Osteocyte (in vitro differentiated cells): ENCODE measurements around the gene HLA-DMA. TPM values are rescaled to one million over a fixed set of nuclear protein-coding genes. Genes with fewer than 3 reads are reported as not detected.

Source experiments
- DNase-seq: peaks from one replicate; pipeline ENCODE4 v3.0.0; 2021; ENCODE audit warnings: mixed read lengths; ENCODE audit not compliant: unreplicated experiment; ENCODE audit errors: extremely low spot score
- H3K27ac Mint-ChIP-seq: one replicate; pipeline ENCODE4 v1.8.0; 2021; ENCODE audit warnings: mild to moderate bottlenecking, mixed read lengths; ENCODE audit not compliant: unreplicated experiment
- H3K27me3 Mint-ChIP-seq: one replicate; pipeline ENCODE4 v1.8.0; 2021; ENCODE audit warnings: mixed read lengths; ENCODE audit not compliant: unreplicated experiment
- H3K36me3 Mint-ChIP-seq: one replicate; pipeline ENCODE4 v1.8.0; 2021; ENCODE audit warnings: mixed read lengths; ENCODE audit not compliant: unreplicated experiment
- H3K4me1 Mint-ChIP-seq: one replicate; pipeline ENCODE4 v1.8.0; 2021; ENCODE audit warnings: mixed read lengths; ENCODE audit not compliant: unreplicated experiment
- H3K4me3 Mint-ChIP-seq: one replicate; pipeline ENCODE4 v1.8.0; 2021; ENCODE audit warnings: mild to moderate bottlenecking, moderate library complexity, mixed read lengths; ENCODE audit not compliant: unreplicated experiment
- H3K9me3 Mint-ChIP-seq: one replicate; pipeline ENCODE4 v1.8.0; 2021; ENCODE audit warnings: mixed read lengths; ENCODE audit not compliant: unreplicated experiment
- long read RNA-seq: library from polyadenylated mRNA; unstranded; transcript quantifications from one replicate; pipeline ENCODE4 v2.0.0, GENCODE V29; 2021
- total RNA-seq: library from RNA; stranded (reverse); gene quantifications from 2 replicates; pipeline ENCODE4 v1.2.1, GENCODE V29; 2021
- TF ChIP-seq, protein P1 (sequence below): fragments of 200-600 bp; sonication (generic); IDR thresholded peaks from 2 replicates; pipeline ENCODE4 v1.5.0; 2021; ENCODE audit warnings: antibody characterized with exemption, mild to moderate bottlenecking, moderate library complexity

The HLA-DMA gene
- 1.3 and 3.0 TPM in 2 replicates for total RNA-seq
- long read RNA-seq = 0 reads

DNA sequence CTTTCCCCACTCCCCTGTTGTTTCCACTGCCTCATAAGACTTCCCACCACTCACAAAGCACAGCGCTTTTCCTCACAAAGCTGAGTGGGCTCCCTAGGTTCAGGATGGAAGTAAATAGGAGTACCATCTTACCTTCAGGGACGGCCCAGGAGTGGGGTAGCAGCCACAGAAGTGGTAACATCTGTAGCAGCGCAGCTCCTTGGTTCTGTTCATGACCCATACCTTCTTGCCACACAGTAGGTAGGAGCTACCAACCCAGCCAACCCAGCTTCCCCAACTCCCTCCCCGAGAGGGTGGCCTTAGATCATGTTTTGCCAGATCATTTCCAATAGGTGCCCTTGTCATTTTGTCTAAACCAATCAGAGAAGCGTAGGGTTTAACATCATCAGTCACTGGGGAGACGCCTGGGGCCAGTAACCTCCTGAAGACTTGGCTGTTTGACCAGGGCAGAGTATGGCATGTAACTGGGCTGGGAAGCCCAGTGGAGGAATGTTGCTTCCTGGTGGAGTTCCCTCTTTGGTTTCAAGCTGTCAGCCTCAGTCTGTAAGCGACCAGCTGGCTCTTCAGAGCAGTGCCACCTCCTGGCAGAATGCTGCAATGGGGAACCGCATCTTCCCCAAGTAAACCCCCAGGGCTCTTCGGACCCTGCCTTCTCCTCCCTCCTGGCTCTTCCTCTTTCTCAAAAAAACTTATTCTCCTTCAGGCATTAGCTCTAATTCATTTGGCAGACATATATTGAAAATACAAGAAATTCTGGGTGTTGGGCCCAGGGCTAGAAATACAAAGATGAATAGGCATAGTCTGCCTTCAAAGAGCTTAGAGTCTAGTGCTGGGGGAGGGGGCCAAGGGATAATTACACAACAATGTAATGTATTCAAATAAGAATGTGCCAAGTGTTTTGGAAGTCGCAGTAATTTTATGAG is at the start of gene HLA-DMA:
TSS of gene HLA-DMA (minus strand) at position 281 of the 923 bp plus-strand sequence. CDS start at position 220, 61 bp downstream.
- Mint-ChIP-seq H3K4me3 (no peak within 1 kb of the TSS), H3K4me1 (peaks cover 6% of the 10 kb centered on the region), H3K27me3 (peaks cover 10% of the 10 kb centered on the region), H3K27ac (peak within 1 kb of the TSS; percentile 64), H3K9me3 (no peaks in the 10 kb centered on the region), H3K36me3 (peaks cover 4% of the 10 kb centered on the region)
- peak; percentile 93 for DNase-seq
- TF ChIP-seq, protein P1, sequence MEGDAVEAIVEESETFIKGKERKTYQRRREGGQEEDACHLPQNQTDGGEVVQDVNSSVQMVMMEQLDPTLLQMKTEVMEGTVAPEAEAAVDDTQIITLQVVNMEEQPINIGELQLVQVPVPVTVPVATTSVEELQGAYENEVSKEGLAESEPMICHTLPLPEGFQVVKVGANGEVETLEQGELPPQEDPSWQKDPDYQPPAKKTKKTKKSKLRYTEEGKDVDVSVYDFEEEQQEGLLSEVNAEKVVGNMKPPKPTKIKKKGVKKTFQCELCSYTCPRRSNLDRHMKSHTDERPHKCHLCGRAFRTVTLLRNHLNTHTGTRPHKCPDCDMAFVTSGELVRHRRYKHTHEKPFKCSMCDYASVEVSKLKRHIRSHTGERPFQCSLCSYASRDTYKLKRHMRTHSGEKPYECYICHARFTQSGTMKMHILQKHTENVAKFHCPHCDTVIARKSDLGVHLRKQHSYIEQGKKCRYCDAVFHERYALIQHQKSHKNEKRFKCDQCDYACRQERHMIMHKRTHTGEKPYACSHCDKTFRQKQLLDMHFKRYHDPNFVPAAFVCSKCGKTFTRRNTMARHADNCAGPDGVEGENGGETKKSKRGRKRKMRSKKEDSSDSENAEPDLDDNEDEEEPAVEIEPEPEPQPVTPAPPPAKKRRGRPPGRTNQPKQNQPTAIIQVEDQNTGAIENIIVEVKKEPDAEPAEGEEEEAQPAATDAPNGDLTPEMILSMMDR = peak; percentile 85

- Mint-ChIP-seq H3K9me3 (no peaks in the 10 kb centered on the region), H3K36me3 (no peaks in the 10 kb centered on the region), H3K27ac (no peak overlapping the region), H3K4me1 (no peaks in the 10 kb centered on the region), H3K4me3 (no peak overlapping the region), H3K27me3 (peaks cover 70% of the 10 kb centered on the region)
- TF ChIP-seq, protein P1 = no peak
- DNase-seq = no peak
These were observed 48.8 kb upstream of the HLA-DMA start for GRCh38 chr6:33001685-33002084.

DNA sequence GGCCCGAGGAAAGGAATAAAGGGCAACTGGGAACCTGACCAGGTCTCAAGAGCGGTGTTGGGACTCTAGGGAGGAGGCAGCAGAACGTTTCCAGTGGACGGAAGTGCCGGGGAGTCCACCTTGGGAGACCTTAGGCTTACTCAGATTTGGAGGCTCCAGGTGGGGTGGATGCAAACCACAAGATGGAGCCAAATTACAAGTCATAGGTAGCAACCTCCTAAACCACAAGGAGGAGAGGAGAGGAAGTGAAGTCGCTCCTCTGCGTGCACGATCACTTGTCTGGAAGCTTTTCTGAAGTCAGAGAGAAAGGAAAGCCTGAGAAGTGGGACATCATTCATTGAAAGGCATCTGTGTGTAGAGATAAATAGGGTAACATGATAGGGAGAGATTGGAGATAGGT is 47.2 kb upstream of the HLA-DMA start:
- Mint-ChIP-seq H3K4me3 (no peak overlapping the region), H3K9me3 (no peaks in the 10 kb centered on the region), H3K27ac (no peak overlapping the region), H3K4me1 (no peaks in the 10 kb centered on the region), H3K36me3 (no peaks in the 10 kb centered on the region), H3K27me3 (peaks cover 83% of the 10 kb centered on the region)
- TF ChIP-seq, protein P1 = no peak
- no peak for DNase-seq

DNA sequence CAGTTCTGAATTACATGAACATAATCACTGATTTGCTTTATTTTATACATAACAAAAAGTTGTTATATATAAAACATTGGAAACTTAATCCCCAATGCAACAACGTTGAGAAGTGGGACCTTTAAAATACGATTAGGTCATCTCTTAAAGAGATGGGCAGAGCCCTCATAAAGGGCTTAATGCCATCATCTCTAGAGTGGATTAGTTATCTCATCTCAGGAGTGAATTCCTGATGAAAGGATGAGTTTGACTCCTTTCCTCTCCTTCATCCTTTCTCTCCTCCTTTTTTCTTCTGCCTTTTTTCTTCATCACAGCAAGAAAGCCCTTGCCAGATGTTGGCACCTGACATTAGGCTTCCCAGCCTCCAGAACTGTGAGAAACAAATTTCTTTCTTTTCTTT is 42.6 kb upstream of the HLA-DMA start:
- Mint-ChIP-seq H3K4me1 (no peaks in the 10 kb centered on the region), H3K4me3 (no peak overlapping the region), H3K27ac (no peak overlapping the region), H3K9me3 (peaks cover 6% of the 10 kb centered on the region), H3K27me3 (peaks cover 69% of the 10 kb centered on the region), H3K36me3 (no peaks in the 10 kb centered on the region)
- DNase-seq = no peak
- TF ChIP-seq, protein P1 = no peak

DNA sequence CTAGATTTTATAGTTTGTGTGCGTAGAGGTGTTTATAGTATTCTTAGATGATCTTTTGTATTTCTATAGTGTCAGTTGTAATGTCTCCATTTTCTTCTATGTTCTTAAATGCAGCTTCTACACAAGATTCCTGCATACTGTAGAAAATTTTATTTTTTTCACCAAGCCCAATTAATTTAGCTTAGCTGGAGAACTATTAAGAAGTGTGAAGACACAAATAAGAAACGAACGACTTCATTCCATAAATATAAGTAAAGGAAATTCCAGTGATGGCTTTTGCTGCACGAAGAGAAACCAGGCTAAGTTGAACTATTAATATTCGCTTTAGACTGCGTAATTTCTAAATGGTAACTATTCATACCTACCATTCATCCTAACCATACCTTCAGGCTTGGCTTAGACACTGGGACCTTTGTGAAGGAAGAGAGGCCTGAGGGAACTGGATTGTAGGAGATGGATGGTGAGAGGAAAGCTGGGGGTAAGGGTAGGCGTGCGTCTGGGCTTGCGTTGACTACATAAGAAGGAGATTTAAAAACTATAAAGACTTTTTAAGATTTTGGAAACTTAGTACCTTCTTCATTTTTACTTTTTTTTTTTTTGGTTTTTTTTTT is 40.6 kb upstream of the HLA-DMA start:
- no peak for DNase-seq
- TF ChIP-seq, protein P1 = no peak
- H3K4me1 Mint-ChIP-seq = no peaks in the 10 kb centered on the region
- H3K27ac Mint-ChIP-seq = no peak overlapping the region
- H3K9me3 Mint-ChIP-seq = peaks cover 6% of the 10 kb centered on the region
- peaks cover 65% of the 10 kb centered on the region for H3K27me3 Mint-ChIP-seq
- H3K36me3 Mint-ChIP-seq = no peaks in the 10 kb centered on the region
- no peak overlapping the region for H3K4me3 Mint-ChIP-seq
